ENCODE results near the gene ELF4. TPM values are rescaled to one million over a fixed set of nuclear protein-coding genes. Genes with fewer than 3 reads are reported as not detected.

ELF4 gene
- total RNA-seq, 1 experiment from 2014 or later, result 19.5 TPM

GRCh38 chrX:130081421-130082045 lies 28.8 kb downstream of the ELF4 start:
- no peak overlapping the region for H3K4me3 Mint-ChIP-seq (ENCODE audit: unreplicated experiment)
- no peak for DNase-seq (ENCODE audit: unreplicated experiment)
- ChIA-PET POLR2A (interaction anchor here (0.6 to 2.4 kb wide), 2 partner anchors 27 to 75 kb away, joined by 3 to 8 read pairs; no protein-coding TSS in a partner anchor), CTCF (interaction anchor here (0.6 to 2.3 kb wide), 12 partner anchors 10 to 1437 kb away, joined by 3 to 9 read pairs (median 4); no protein-coding TSS in a partner anchor)
- no peak overlapping the region for H3K27ac Mint-ChIP-seq (ENCODE audit: low read depth, unreplicated experiment)
- no peaks in the 10 kb centered on the region for H3K9me3 Mint-ChIP-seq (ENCODE audit: unreplicated experiment)
- H3K4me1 Mint-ChIP-seq (ENCODE audit: insufficient read depth, unreplicated experiment), result no peaks in the 10 kb centered on the region
- no peak for TF ChIP-seq CTCF (IDR thresholded peaks at IDR 0.05; ENCODE audit: unreplicated experiment)
- BruUV-seq (replicated peaks), result no TSS peak
- peaks cover 12% of the 10 kb centered on the region for H3K27me3 Mint-ChIP-seq (ENCODE audit: insufficient read depth, unreplicated experiment)
- peaks cover 18% of the 10 kb centered on the region for H3K36me3 Mint-ChIP-seq (ENCODE audit: insufficient read depth, unreplicated experiment)
- intact Hi-C loops (cut with micrococcal nuclease), result loop anchor here (2.0 kb wide), 1 partner anchor 39 kb away; no protein-coding TSS in a partner anchor

GRCh38 chrX:130080791-130081367 lies 29.4 kb downstream of the ELF4 start:
- no TSS peak for BruUV-seq (replicated peaks)
- H3K4me1 Mint-ChIP-seq (ENCODE audit: insufficient read depth, unreplicated experiment), result no peaks in the 10 kb centered on the region
- no peak overlapping the region for H3K27ac Mint-ChIP-seq (ENCODE audit: low read depth, unreplicated experiment)
- H3K27me3 Mint-ChIP-seq (ENCODE audit: insufficient read depth, unreplicated experiment), result peaks cover 12% of the 10 kb centered on the region
- no peak overlapping the region for H3K4me3 Mint-ChIP-seq (ENCODE audit: unreplicated experiment)
- POLR2A ChIA-PET, result interaction anchor here (0.6 to 2.4 kb wide), 3 partner anchors 28 to 76 kb away, joined by 3 to 8 read pairs (median 5); no protein-coding TSS in a partner anchor
- no peaks in the 10 kb centered on the region for H3K9me3 Mint-ChIP-seq (ENCODE audit: unreplicated experiment)
- H3K36me3 Mint-ChIP-seq (ENCODE audit: insufficient read depth, unreplicated experiment), result peaks cover 16% of the 10 kb centered on the region
- intact Hi-C loops (cut with micrococcal nuclease), result loop anchor here (1.0 to 2.0 kb wide), 2 partner anchors 40 to 111 kb away; no protein-coding TSS in a partner anchor
- no peak for TF ChIP-seq CTCF (IDR thresholded peaks at IDR 0.05; ENCODE audit: unreplicated experiment)
- DNase-seq (ENCODE audit: unreplicated experiment), result no peak
- CTCF ChIA-PET, result interaction anchor here (0.6 to 3.7 kb wide), 23 partner anchors 10 to 1438 kb away, joined by 3 to 26 read pairs (median 4); no protein-coding TSS in a partner anchor

GRCh38 chrX:130079824-130080406 lies 30.4 kb downstream of the ELF4 start:
- BruUV-seq (replicated peaks), result no TSS peak
- H3K27me3 Mint-ChIP-seq (ENCODE audit: insufficient read depth, unreplicated experiment), result peaks cover 12% of the 10 kb centered on the region
- H3K9me3 Mint-ChIP-seq (ENCODE audit: unreplicated experiment), result no peaks in the 10 kb centered on the region
- intact Hi-C loops (cut with micrococcal nuclease), result loop anchor here (1.0 to 2.0 kb wide), 2 partner anchors 41 to 112 kb away; no protein-coding TSS in a partner anchor
- no peak overlapping the region for H3K4me3 Mint-ChIP-seq (ENCODE audit: unreplicated experiment)
- no peaks in the 10 kb centered on the region for H3K4me1 Mint-ChIP-seq (ENCODE audit: insufficient read depth, unreplicated experiment)
- TF ChIP-seq CTCF (IDR thresholded peaks at IDR 0.05; ENCODE audit: unreplicated experiment), result peak; percentile 72
- peaks cover 8% of the 10 kb centered on the region for H3K36me3 Mint-ChIP-seq (ENCODE audit: insufficient read depth, unreplicated experiment)
- ChIA-PET POLR2A (interaction anchor here (0.6 to 2.4 kb wide), 5 partner anchors 29 to 111 kb away, joined by 3 to 8 read pairs (median 4); no protein-coding TSS in a partner anchor), CTCF (interaction anchor here (0.5 to 3.7 kb wide), 36 partner anchors 9 to 984 kb away, joined by 3 to 26 read pairs (median 4); no protein-coding TSS in a partner anchor)
- H3K27ac Mint-ChIP-seq (ENCODE audit: low read depth, unreplicated experiment), result no peak overlapping the region
- peak; percentile 82 for DNase-seq (ENCODE audit: unreplicated experiment)

GRCh38 chrX:130075777-130076176 lies 34.5 kb downstream of the ELF4 start:
- intact Hi-C loops (cut with micrococcal nuclease), result no loop called here
- no TSS peak for BruUV-seq (replicated peaks)

More at GRCh38 chrX:130075777-130076176, 34.5 kb downstream of the ELF4 start:
- peaks cover 30% of the 10 kb centered on the region for H3K36me3 Mint-ChIP-seq (ENCODE audit: insufficient read depth, unreplicated experiment)
- no peaks in the 10 kb centered on the region for H3K4me1 Mint-ChIP-seq (ENCODE audit: insufficient read depth, unreplicated experiment)
- H3K9me3 Mint-ChIP-seq (ENCODE audit: unreplicated experiment), result no peaks in the 10 kb centered on the region
- no peak for TF ChIP-seq CTCF (IDR thresholded peaks at IDR 0.05; ENCODE audit: unreplicated experiment)
- DNase-seq (ENCODE audit: unreplicated experiment), result no peak
- CTCF ChIA-PET, result interaction anchor here (0.6 to 1.0 kb wide), 3 partner anchors 44 to 114 kb away, joined by 3 to 4 read pairs (median 3); no protein-coding TSS in a partner anchor
- POLR2A ChIA-PET, result no interaction called here
- peaks cover 12% of the 10 kb centered on the region for H3K27me3 Mint-ChIP-seq (ENCODE audit: insufficient read depth, unreplicated experiment)
- no peak overlapping the region for H3K27ac Mint-ChIP-seq (ENCODE audit: low read depth, unreplicated experiment)
- H3K4me3 Mint-ChIP-seq (ENCODE audit: unreplicated experiment), result no peak overlapping the region
